ENCODE data around the gene LRCH4. TPM values are rescaled to one million over a fixed set of nuclear protein-coding genes. Genes with fewer than 3 reads are reported as not detected.

LRCH4 gene
- total RNA-seq (78.8 and 108 TPM in 2 replicates), polyA plus RNA-seq (80.9 and 103 TPM in 2 replicates)

GRCh38 chr7:100585511-100586265, at the start of gene LRCH4:
LRCH4 (minus strand) TSS chr7:100586129; CDS start chr7:100586100, 29 bp downstream.
- DNase-seq (ENCODE audit: low read depth in 1 of 2, low spot score in 1 of 2): no peak
- Histone ChIP-seq H3K27me3 (no peaks in the 10 kb centered on the region), H3K9me3 (ENCODE audit: low read depth) (no peaks in the 10 kb centered on the region), H3K27ac (peak within 1 kb of the TSS; percentile 95), H3K36me3 (peaks cover 10% of the 10 kb centered on the region), H3K4me1 (ENCODE audit: low read depth) (peaks cover 24% of the 10 kb centered on the region), H3K4me3 (peak within 1 kb of the TSS; percentile 98)
- TF ChIP-seq CTCF (IDR thresholded peaks at IDR 0.05; ENCODE audit: low read depth, low read length): no peak

- Histone ChIP-seq H3K4me1 (ENCODE audit: low read depth) (no peaks in the 10 kb centered on the region), H3K27me3 (peaks cover 27% of the 10 kb centered on the region), H3K9me3 (ENCODE audit: low read depth) (no peaks in the 10 kb centered on the region), H3K4me3 (peak overlapping the region; percentile 25), H3K36me3 (no peaks in the 10 kb centered on the region), H3K27ac (no peak overlapping the region)
- TF ChIP-seq CTCF (IDR thresholded peaks at IDR 0.05; ENCODE audit: low read depth, low read length): peak; percentile 31
- DNase-seq (ENCODE audit: low read depth in 1 of 2, low spot score in 1 of 2): peak; percentile 31 to 54
Measured at GRCh38 chr7:100632951-100633717, 47.2 kb upstream of the LRCH4 start.

GRCh38 chr7:100630066-100630465, 44.1 kb upstream of the LRCH4 start:
- TF ChIP-seq CTCF (IDR thresholded peaks at IDR 0.05; ENCODE audit: low read depth, low read length): no peak
- Histone ChIP-seq H3K27ac (no peak overlapping the region), H3K4me1 (ENCODE audit: low read depth) (no peaks in the 10 kb centered on the region), H3K9me3 (ENCODE audit: low read depth) (no peaks in the 10 kb centered on the region), H3K27me3 (peaks cover 27% of the 10 kb centered on the region), H3K4me3 (no peak overlapping the region), H3K36me3 (no peaks in the 10 kb centered on the region)
- DNase-seq (ENCODE audit: low read depth in 1 of 2, low spot score in 1 of 2): no peak

GRCh38 chr7:100629117-100629716, 43.3 kb upstream of the LRCH4 start:
- Histone ChIP-seq H3K36me3 (no peaks in the 10 kb centered on the region), H3K4me3 (no peak overlapping the region), H3K4me1 (ENCODE audit: low read depth) (no peaks in the 10 kb centered on the region), H3K27me3 (peaks cover 23% of the 10 kb centered on the region), H3K9me3 (ENCODE audit: low read depth) (no peaks in the 10 kb centered on the region), H3K27ac (no peak overlapping the region)
- peak; percentile 33 to 39 for DNase-seq (ENCODE audit: low read depth in 1 of 2, low spot score in 1 of 2)
- TF ChIP-seq CTCF (IDR thresholded peaks at IDR 0.05; ENCODE audit: low read depth, low read length): peak; percentile 42

- no peak overlapping the region for H3K27ac ChIP-seq
- no peak for DNase-seq (ENCODE audit: low read depth in 1 of 2, low spot score in 1 of 2)
- no peaks in the 10 kb centered on the region for H3K4me1 ChIP-seq (ENCODE audit: low read depth)
- H3K36me3 ChIP-seq: no peaks in the 10 kb centered on the region
- TF ChIP-seq CTCF (IDR thresholded peaks at IDR 0.05; ENCODE audit: low read depth, low read length): no peak
- H3K9me3 ChIP-seq (ENCODE audit: low read depth): no peaks in the 10 kb centered on the region
- peaks cover 6% of the 10 kb centered on the region for H3K27me3 ChIP-seq
- H3K4me3 ChIP-seq: no peak overlapping the region
Measured at GRCh38 chr7:100627238-100627549, 41.3 kb upstream of the LRCH4 start.

Data from cardiac muscle cell (in vitro differentiated cells and primary cell).